HFFc6 (cell line): Measurements from ENCODE around the gene CCDC85A. TPM values are rescaled to one million over a fixed set of nuclear protein-coding genes. Genes with fewer than 3 reads are reported as not detected.
A peak's percentile ranks its signal among the peaks of the same experiment; 100 is the strongest.

Experiments
- DNase-seq: peaks from one replicate; pipeline ENCODE4 v3.0.0-alpha.2; 2018
- H3K27ac Mint-ChIP-seq: 2 replicates; pipeline ENCODE4 v1.8.0; 2020; ENCODE audit warnings: mild to moderate bottlenecking, mixed read lengths
- H3K27me3 Mint-ChIP-seq: 2 replicates; pipeline ENCODE4 v1.8.0; 2021; ENCODE audit warnings: mild to moderate bottlenecking, moderate library complexity, mixed read lengths; ENCODE audit not compliant: insufficient read depth
- H3K36me3 Mint-ChIP-seq: 2 replicates; pipeline ENCODE4 v1.8.0; 2021; ENCODE audit warnings: low read depth, mixed read lengths
- H3K4me1 Mint-ChIP-seq: 2 replicates; pipeline ENCODE4 v1.8.0; 2020; ENCODE audit warnings: low read depth, mixed read lengths
- H3K4me3 Mint-ChIP-seq: 2 replicates; pipeline ENCODE4 v1.8.0; 2020; ENCODE audit warnings: mild to moderate bottlenecking, moderate library complexity, mixed read lengths
- H3K9me3 Mint-ChIP-seq: 2 replicates; pipeline ENCODE4 v1.8.0; 2020; ENCODE audit warnings: mild to moderate bottlenecking, mixed read lengths
- CTCF ChIP-seq: fragments of 200-600 bp; sonication (generic); IDR thresholded peaks from 2 replicates; pipeline ENCODE4 v1.5.0; 2021; ENCODE audit warnings: antibody characterized with exemption, mild to moderate bottlenecking
- total RNA-seq, 6 experiments: library from RNA; stranded (reverse); fragmentation: NEBNext Ultra II Directional; extraction: Animal tissue kit (Norgen Biotek cat#: 25700); gene quantifications; 2 replicates in 1 of 6; 3 replicates in 5 of 6; pipeline ENCODE4 v1.2.3, GENCODE V29; 2021

CCDC85A gene
- total RNA-seq, 6 experiments from 2014 or later: 25.5 to 39.3 (median 36.9) TPM

GRCh38 chr2:56227811-56228210 is 44.0 kb downstream of the CCDC85A start:
- Mint-ChIP-seq H3K27me3 (no peaks in the 10 kb centered on the region; the same call in 1 of the 2 replicates), H3K36me3 (peaks cover 13% of the 10 kb centered on the region)

GRCh38 chr2:56229397-56230060 is 45.7 kb downstream of the CCDC85A start:
- no peak for DNase-seq
- Mint-ChIP-seq H3K27ac (peak overlapping the region; percentile 68), H3K4me3 (peak overlapping the region; percentile 82), H3K36me3 (peaks cover 17% of the 10 kb centered on the region), H3K4me1 (peaks cover 95% of the 10 kb centered on the region), H3K27me3 (no peaks in the 10 kb centered on the region; the same call in 1 of the 2 replicates), H3K9me3 (no peaks in the 10 kb centered on the region)
- TF ChIP-seq CTCF: no peak

More at GRCh38 chr2:56227811-56228210, 44.0 kb downstream of the CCDC85A start:
- H3K4me1 Mint-ChIP-seq: peaks cover 95% of the 10 kb centered on the region
- no peak for DNase-seq
- no peaks in the 10 kb centered on the region for H3K9me3 Mint-ChIP-seq
- H3K4me3 Mint-ChIP-seq: no peak overlapping the region
- peak overlapping the region; percentile 66; the same call in 1 of the 2 replicates for H3K27ac Mint-ChIP-seq
- no peak for TF ChIP-seq CTCF

- Mint-ChIP-seq H3K9me3 (no peaks in the 10 kb centered on the region), H3K27ac (peak overlapping the region; percentile 68), H3K4me1 (peaks cover 95% of the 10 kb centered on the region), H3K36me3 (peaks cover 17% of the 10 kb centered on the region), H3K27me3 (no peaks in the 10 kb centered on the region; the same call in 1 of the 2 replicates), H3K4me3 (peak overlapping the region; percentile 82)
- TF ChIP-seq CTCF: no peak
- DNase-seq: peak; percentile 69
Observed at GRCh38 chr2:56230156-56230555, 46.4 kb downstream of the CCDC85A start.

- Mint-ChIP-seq H3K36me3 (peaks cover 21% of the 10 kb centered on the region), H3K4me3 (no peak overlapping the region), H3K27me3 (no peaks in the 10 kb centered on the region; the same call in 1 of the 2 replicates), H3K4me1 (peaks cover 95% of the 10 kb centered on the region), H3K9me3 (no peaks in the 10 kb centered on the region), H3K27ac (no peak overlapping the region; the same call in 1 of the 2 replicates)
- DNase-seq: no peak
- TF ChIP-seq CTCF: no peak
Observed at GRCh38 chr2:56231361-56231760, 47.6 kb downstream of the CCDC85A start.

- peaks cover 26% of the 10 kb centered on the region for H3K36me3 Mint-ChIP-seq
- H3K27ac Mint-ChIP-seq: no peak overlapping the region; the same call in 1 of the 2 replicates
- peaks cover 95% of the 10 kb centered on the region for H3K4me1 Mint-ChIP-seq
- H3K27me3 Mint-ChIP-seq: no peaks in the 10 kb centered on the region; the same call in 1 of the 2 replicates
- no peak for TF ChIP-seq CTCF
- DNase-seq: no peak
- no peak overlapping the region for H3K4me3 Mint-ChIP-seq
- H3K9me3 Mint-ChIP-seq: no peaks in the 10 kb centered on the region
Observed at GRCh38 chr2:56232912-56233311, 49.1 kb downstream of the CCDC85A start.
